ENCODE data around the gene RASSF10.

DNA sequence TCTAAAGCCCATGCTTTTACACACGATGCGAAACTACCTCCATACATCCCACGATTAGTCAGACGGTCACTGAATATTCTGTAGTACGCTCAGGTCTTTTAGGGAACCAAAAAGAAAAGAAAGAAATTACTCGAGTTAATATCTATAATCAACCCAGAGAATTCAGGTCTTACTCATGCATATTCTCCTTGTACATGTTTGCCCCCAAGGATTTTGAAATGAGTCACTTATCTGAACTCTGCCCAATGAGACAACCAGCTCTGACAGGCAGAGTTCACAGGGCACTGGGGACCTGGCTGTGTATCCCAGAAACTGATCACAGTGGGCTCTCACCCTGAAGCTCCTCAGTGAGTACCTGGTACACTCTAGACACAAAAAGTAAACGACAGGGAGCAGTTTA lies 29.2 kb downstream of the RASSF10 start:
- TF ChIP-seq, protein P1, sequence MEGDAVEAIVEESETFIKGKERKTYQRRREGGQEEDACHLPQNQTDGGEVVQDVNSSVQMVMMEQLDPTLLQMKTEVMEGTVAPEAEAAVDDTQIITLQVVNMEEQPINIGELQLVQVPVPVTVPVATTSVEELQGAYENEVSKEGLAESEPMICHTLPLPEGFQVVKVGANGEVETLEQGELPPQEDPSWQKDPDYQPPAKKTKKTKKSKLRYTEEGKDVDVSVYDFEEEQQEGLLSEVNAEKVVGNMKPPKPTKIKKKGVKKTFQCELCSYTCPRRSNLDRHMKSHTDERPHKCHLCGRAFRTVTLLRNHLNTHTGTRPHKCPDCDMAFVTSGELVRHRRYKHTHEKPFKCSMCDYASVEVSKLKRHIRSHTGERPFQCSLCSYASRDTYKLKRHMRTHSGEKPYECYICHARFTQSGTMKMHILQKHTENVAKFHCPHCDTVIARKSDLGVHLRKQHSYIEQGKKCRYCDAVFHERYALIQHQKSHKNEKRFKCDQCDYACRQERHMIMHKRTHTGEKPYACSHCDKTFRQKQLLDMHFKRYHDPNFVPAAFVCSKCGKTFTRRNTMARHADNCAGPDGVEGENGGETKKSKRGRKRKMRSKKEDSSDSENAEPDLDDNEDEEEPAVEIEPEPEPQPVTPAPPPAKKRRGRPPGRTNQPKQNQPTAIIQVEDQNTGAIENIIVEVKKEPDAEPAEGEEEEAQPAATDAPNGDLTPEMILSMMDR (IDR thresholded peaks at IDR 0.05; ENCODE audit: insufficient read depth, low read depth, low read length) = no peak
- TF ChIP-seq EZH2 (IDR thresholded peaks at IDR 0.05; ENCODE audit: insufficient read depth, low read length) = no peak
